ENCODE data around the gene AMPD1.

Gene AMPD1

DNA sequence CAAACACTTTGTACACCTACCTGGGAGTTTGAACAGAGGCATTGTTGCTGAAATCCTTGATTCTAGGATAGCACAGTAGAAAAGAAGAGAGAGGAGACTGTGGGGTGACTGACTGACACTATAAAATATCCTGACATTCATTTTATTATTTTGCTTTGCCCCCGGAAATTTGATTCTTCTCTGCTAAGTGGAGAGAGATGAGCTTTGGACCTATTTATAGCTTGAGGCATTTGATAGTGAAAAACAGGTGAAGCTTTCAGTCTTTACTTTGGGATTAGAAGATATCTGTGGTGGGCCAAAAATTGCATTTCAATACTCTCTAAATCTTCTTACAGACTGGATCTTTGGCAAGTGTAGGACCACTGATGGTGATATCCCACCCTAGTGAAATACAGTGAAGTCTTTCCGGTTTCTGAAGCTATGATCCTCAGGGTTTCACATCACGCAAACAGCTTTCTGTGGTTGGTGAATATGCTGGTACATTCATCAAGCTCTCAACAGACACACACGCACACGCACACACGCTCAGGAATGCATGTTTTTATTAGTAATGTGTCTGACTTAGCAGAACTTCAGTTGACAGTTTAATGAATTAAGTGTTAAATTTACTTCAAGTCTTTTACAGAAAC is at the start of gene AMPD1:
TSS of gene AMPD1 (minus strand) at position 117 of the 629 bp plus-strand sequence. CDS start at position 42, 75 bp downstream.
- H3K4me3 ChIP-seq (ENCODE audit: low read depth in 1 of 5, low read length in 5 of 5), result no peak within 1 kb of the TSS

GRCh38 chr1:114741963-114742746 is 46.8 kb upstream of the AMPD1 start:
- Histone ChIP-seq H3K9me3 (ENCODE audit: control insufficient read depth in 5 of 5, low read length in 5 of 5) (no peaks in the 10 kb centered on the region), H3K27ac (ENCODE audit: low read depth, low read length) (no peak overlapping the region), H3K36me3 (ENCODE audit: control insufficient read depth in 5 of 5, insufficient read depth in 5 of 5, low read length in 5 of 5) (peaks cover 15 to 38% (median 19%) of the 10 kb centered on the region in 5 donors), H3K4me1 (ENCODE audit: control insufficient read depth in 5 of 5, insufficient read depth in 5 of 5, low read length in 5 of 5) (peaks cover 0 to 3% (median 0%) of the 10 kb centered on the region in 5 donors), H3K9ac (ENCODE audit: low read length in 5 of 5) (no peak overlapping the region), H3K27me3 (ENCODE audit: control insufficient read depth in 5 of 5, insufficient read depth in 4 of 5, low read length in 5 of 5) (no peaks in the 10 kb centered on the region), H3K4me3 (ENCODE audit: low read depth in 1 of 5, low read length in 5 of 5) (no peak overlapping the region)

More for the DNA sequence above, at the start of gene AMPD1:
- no peaks in the 10 kb centered on the region for H3K9me3 ChIP-seq (ENCODE audit: control insufficient read depth in 5 of 5, low read length in 5 of 5)
- no peak within 1 kb of the TSS for H3K9ac ChIP-seq (ENCODE audit: low read length in 5 of 5)
- no peaks in the 10 kb centered on the region for H3K36me3 ChIP-seq (ENCODE audit: control insufficient read depth in 5 of 5, insufficient read depth in 5 of 5, low read length in 5 of 5)
- no peak within 1 kb of the TSS for H3K27ac ChIP-seq (ENCODE audit: low read depth, low read length)
- no peaks in the 10 kb centered on the region for H3K27me3 ChIP-seq (ENCODE audit: control insufficient read depth in 5 of 5, insufficient read depth in 4 of 5, low read length in 5 of 5)
- H3K4me1 ChIP-seq (ENCODE audit: control insufficient read depth in 5 of 5, insufficient read depth in 5 of 5, low read length in 5 of 5), result peaks cover 0 to 4% (median 0%) of the 10 kb centered on the region in 5 donors

DNA sequence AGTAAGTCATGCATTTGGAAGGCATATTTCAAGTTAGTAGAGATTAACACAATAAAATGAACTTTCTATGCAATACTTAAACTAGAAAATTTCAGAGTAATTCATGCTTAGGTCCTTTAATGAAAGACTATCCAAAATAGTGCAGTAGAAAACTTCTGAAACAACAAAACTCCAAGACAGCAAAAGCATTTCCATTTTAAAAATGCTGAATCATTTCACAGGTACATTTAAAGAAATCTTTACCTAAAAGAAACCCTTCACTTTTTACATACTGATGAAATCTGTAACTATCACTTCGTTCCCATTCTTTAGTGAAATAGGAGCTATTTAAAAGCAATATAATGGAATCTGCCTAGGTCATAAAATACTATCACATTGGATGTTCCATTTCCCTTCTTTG is 45.0 kb upstream of the AMPD1 start:
- H3K36me3 ChIP-seq (ENCODE audit: control insufficient read depth in 5 of 5, insufficient read depth in 5 of 5, low read length in 5 of 5), result peaks cover 26 to 50% (median 37%) of the 10 kb centered on the region in 5 donors
- no peaks in the 10 kb centered on the region for H3K27me3 ChIP-seq (ENCODE audit: control insufficient read depth in 5 of 5, insufficient read depth in 4 of 5, low read length in 5 of 5)
- H3K9me3 ChIP-seq (ENCODE audit: control insufficient read depth in 5 of 5, low read length in 5 of 5), result no peaks in the 10 kb centered on the region
- no peak overlapping the region for H3K9ac ChIP-seq (ENCODE audit: low read length in 5 of 5)
- H3K4me1 ChIP-seq (ENCODE audit: control insufficient read depth in 5 of 5, insufficient read depth in 5 of 5, low read length in 5 of 5), result no peaks in the 10 kb centered on the region
- no peak overlapping the region for H3K4me3 ChIP-seq (ENCODE audit: low read depth in 1 of 5, low read length in 5 of 5)
- H3K27ac ChIP-seq (ENCODE audit: low read depth, low read length), result no peak overlapping the region

DNA sequence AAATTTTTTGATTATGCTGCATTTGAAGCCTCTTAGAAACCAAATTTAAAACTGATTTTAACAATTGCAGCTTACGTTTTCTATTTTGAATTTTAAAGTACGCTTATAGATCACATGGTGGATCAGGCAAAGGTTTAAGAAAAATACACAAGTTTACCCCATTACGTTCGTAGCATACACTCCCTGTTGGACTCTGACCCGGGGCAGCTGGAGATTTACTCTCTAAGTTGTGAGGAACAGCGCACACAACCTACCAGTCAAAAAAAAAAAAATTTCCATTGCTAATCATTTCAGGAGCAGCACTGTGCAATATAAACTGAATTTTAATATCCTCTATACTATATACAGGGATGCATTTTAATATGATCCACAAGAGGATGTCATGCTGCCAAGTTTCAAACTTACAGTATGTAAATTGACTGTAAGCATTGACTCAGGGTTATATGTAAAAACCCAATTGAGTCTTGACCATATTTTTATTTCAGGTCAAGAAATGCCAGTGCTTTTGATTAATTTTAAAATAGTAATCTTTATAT is 42.0 kb upstream of the AMPD1 start:
- Histone ChIP-seq H3K9me3 (ENCODE audit: control insufficient read depth in 5 of 5, low read length in 5 of 5) (no peaks in the 10 kb centered on the region), H3K4me1 (ENCODE audit: control insufficient read depth in 5 of 5, insufficient read depth in 5 of 5, low read length in 5 of 5) (no peaks in the 10 kb centered on the region), H3K4me3 (ENCODE audit: low read depth in 1 of 5, low read length in 5 of 5) (no peak overlapping the region), H3K9ac (ENCODE audit: low read length in 5 of 5) (no peak overlapping the region), H3K27ac (ENCODE audit: low read depth, low read length) (no peak overlapping the region), H3K27me3 (ENCODE audit: control insufficient read depth in 5 of 5, insufficient read depth in 4 of 5, low read length in 5 of 5) (no peaks in the 10 kb centered on the region), H3K36me3 (ENCODE audit: control insufficient read depth in 5 of 5, insufficient read depth in 5 of 5, low read length in 5 of 5) (peaks cover 53 to 77% (median 66%) of the 10 kb centered on the region in 5 donors)

DNA sequence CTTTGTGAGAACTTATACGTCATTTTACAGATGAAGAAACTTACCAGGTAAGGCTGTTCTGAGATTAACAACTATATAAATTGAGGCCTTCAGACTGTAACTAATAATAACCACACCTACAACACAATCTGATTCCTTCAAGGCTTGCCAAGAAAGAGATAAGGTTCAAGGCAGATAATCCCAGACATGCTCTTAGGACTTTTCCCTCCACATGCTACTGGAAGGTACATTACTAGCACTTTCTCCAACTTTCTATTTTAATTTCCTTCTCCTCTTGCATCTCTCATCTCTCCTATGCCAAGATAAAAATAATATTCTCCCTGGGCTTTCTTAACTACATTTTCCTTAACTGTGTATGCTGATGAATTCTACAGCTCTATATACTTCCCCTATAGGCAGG is 40.1 kb upstream of the AMPD1 start:
- Histone ChIP-seq H3K4me3 (ENCODE audit: low read depth in 1 of 5, low read length in 5 of 5) (no peak overlapping the region), H3K27me3 (ENCODE audit: control insufficient read depth in 5 of 5, insufficient read depth in 4 of 5, low read length in 5 of 5) (no peaks in the 10 kb centered on the region), H3K36me3 (ENCODE audit: control insufficient read depth in 5 of 5, insufficient read depth in 5 of 5, low read length in 5 of 5) (peaks cover 62 to 88% (median 71%) of the 10 kb centered on the region in 5 donors), H3K9ac (ENCODE audit: low read length in 5 of 5) (no peak overlapping the region), H3K27ac (ENCODE audit: low read depth, low read length) (no peak overlapping the region), H3K4me1 (ENCODE audit: control insufficient read depth in 5 of 5, insufficient read depth in 5 of 5, low read length in 5 of 5) (peaks cover 0 to 5% (median 2%) of the 10 kb centered on the region in 5 donors), H3K9me3 (ENCODE audit: control insufficient read depth in 5 of 5, low read length in 5 of 5) (no peaks in the 10 kb centered on the region)

GRCh38 chr1:114729782-114730181 is 34.4 kb upstream of the AMPD1 start:
- H3K9me3 ChIP-seq (ENCODE audit: control insufficient read depth in 5 of 5, low read length in 5 of 5), result no peaks in the 10 kb centered on the region
- H3K9ac ChIP-seq (ENCODE audit: low read length in 5 of 5), result no peak overlapping the region
- peak overlapping the region; percentile 74 for H3K27ac ChIP-seq (ENCODE audit: low read depth, low read length)
- H3K36me3 ChIP-seq (ENCODE audit: control insufficient read depth in 5 of 5, insufficient read depth in 5 of 5, low read length in 5 of 5), result peaks cover 68 to 94% (median 82%) of the 10 kb centered on the region in 5 donors
- H3K4me1 ChIP-seq (ENCODE audit: control insufficient read depth in 5 of 5, insufficient read depth in 5 of 5, low read length in 5 of 5), result peaks cover 0 to 26% (median 13%) of the 10 kb centered on the region in 5 donors
- no peaks in the 10 kb centered on the region for H3K27me3 ChIP-seq (ENCODE audit: control insufficient read depth in 5 of 5, insufficient read depth in 4 of 5, low read length in 5 of 5)
- H3K4me3 ChIP-seq (ENCODE audit: low read depth in 1 of 5, low read length in 5 of 5), result no peak overlapping the region

- H3K27me3 ChIP-seq (ENCODE audit: control insufficient read depth in 5 of 5, insufficient read depth in 4 of 5, low read length in 5 of 5), result no peaks in the 10 kb centered on the region
- peak overlapping the region; percentile 74 for H3K27ac ChIP-seq (ENCODE audit: low read depth, low read length)
- H3K9me3 ChIP-seq (ENCODE audit: control insufficient read depth in 5 of 5, low read length in 5 of 5), result no peaks in the 10 kb centered on the region
- peaks cover 0 to 31% (median 13%) of the 10 kb centered on the region in 5 donors for H3K4me1 ChIP-seq (ENCODE audit: control insufficient read depth in 5 of 5, insufficient read depth in 5 of 5, low read length in 5 of 5)
- no peak overlapping the region for H3K9ac ChIP-seq (ENCODE audit: low read length in 5 of 5)
- peaks cover 67 to 94% (median 83%) of the 10 kb centered on the region in 5 donors for H3K36me3 ChIP-seq (ENCODE audit: control insufficient read depth in 5 of 5, insufficient read depth in 5 of 5, low read length in 5 of 5)
- H3K4me3 ChIP-seq (ENCODE audit: low read depth in 1 of 5, low read length in 5 of 5), result no peak overlapping the region
Measured at GRCh38 chr1:114728553-114728952, 33.2 kb upstream of the AMPD1 start.

GRCh38 chr1:114725230-114725629 is 29.9 kb upstream of the AMPD1 start:
- H3K4me3 ChIP-seq (ENCODE audit: low read depth in 1 of 5, low read length in 5 of 5), result no peak overlapping the region
- H3K27me3 ChIP-seq (ENCODE audit: control insufficient read depth in 5 of 5, insufficient read depth in 4 of 5, low read length in 5 of 5), result no peaks in the 10 kb centered on the region
- H3K9me3 ChIP-seq (ENCODE audit: control insufficient read depth in 5 of 5, low read length in 5 of 5), result no peaks in the 10 kb centered on the region
- peaks cover 0 to 23% (median 8%) of the 10 kb centered on the region in 5 donors for H3K4me1 ChIP-seq (ENCODE audit: control insufficient read depth in 5 of 5, insufficient read depth in 5 of 5, low read length in 5 of 5)
- H3K36me3 ChIP-seq (ENCODE audit: control insufficient read depth in 5 of 5, insufficient read depth in 5 of 5, low read length in 5 of 5), result peaks cover 62 to 96% (median 85%) of the 10 kb centered on the region in 5 donors
- H3K27ac ChIP-seq (ENCODE audit: low read depth, low read length), result no peak overlapping the region
- H3K9ac ChIP-seq (ENCODE audit: low read length in 5 of 5), result no peak overlapping the region

DNA sequence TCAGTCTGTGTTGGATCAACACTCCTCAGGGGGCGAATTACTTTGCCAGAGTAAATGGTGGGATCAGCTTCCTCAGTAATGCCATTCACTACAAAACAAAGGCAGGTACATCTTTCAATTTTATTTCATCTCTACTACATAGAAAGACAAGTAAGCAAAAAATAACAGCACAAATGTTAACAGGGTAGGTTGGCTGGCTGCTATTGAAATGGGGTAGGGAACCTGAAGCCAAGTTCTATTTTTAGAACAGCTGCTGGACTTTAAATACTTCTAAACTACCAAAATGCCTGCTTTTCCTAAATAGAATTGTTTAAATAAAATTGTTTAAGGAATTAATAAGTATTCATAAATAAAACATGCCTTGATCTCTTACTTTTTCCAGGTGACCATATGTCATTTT is 28.6 kb upstream of the AMPD1 start:
- Histone ChIP-seq H3K27ac (ENCODE audit: low read depth, low read length) (no peak overlapping the region), H3K4me3 (ENCODE audit: low read depth in 1 of 5, low read length in 5 of 5) (no peak overlapping the region), H3K36me3 (ENCODE audit: control insufficient read depth in 5 of 5, insufficient read depth in 5 of 5, low read length in 5 of 5) (peaks cover 68 to 100% (median 91%) of the 10 kb centered on the region in 5 donors), H3K9ac (ENCODE audit: low read length in 5 of 5) (no peak overlapping the region), H3K27me3 (ENCODE audit: control insufficient read depth in 5 of 5, insufficient read depth in 4 of 5, low read length in 5 of 5) (no peaks in the 10 kb centered on the region), H3K9me3 (ENCODE audit: control insufficient read depth in 5 of 5, low read length in 5 of 5) (no peaks in the 10 kb centered on the region), H3K4me1 (ENCODE audit: control insufficient read depth in 5 of 5, insufficient read depth in 5 of 5, low read length in 5 of 5) (peaks cover 0 to 12% (median 0%) of the 10 kb centered on the region in 5 donors)

GRCh38 chr1:114723457-114723856 is 28.1 kb upstream of the AMPD1 start:
- Histone ChIP-seq H3K4me1 (ENCODE audit: control insufficient read depth in 5 of 5, insufficient read depth in 5 of 5, low read length in 5 of 5) (peaks cover 0 to 7% (median 0%) of the 10 kb centered on the region in 5 donors), H3K36me3 (ENCODE audit: control insufficient read depth in 5 of 5, insufficient read depth in 5 of 5, low read length in 5 of 5) (peaks cover 64 to 100% (median 92%) of the 10 kb centered on the region in 5 donors), H3K9ac (ENCODE audit: low read length in 5 of 5) (no peak overlapping the region), H3K4me3 (ENCODE audit: low read depth in 1 of 5, low read length in 5 of 5) (no peak overlapping the region), H3K27ac (ENCODE audit: low read depth, low read length) (no peak overlapping the region), H3K9me3 (ENCODE audit: control insufficient read depth in 5 of 5, low read length in 5 of 5) (no peaks in the 10 kb centered on the region), H3K27me3 (ENCODE audit: control insufficient read depth in 5 of 5, insufficient read depth in 4 of 5, low read length in 5 of 5) (no peaks in the 10 kb centered on the region)

Measured in subcutaneous abdominal adipose tissue (tissue), 5 donors.